Ishikawa (cell line): ENCODE measurements around the gene MAP1LC3B2.

Experiments used
- CEBPB ChIP-seq: IDR thresholded peaks from 2 replicates; pipeline ENCODE4 v1.6.1; 2012
- EGR1 ChIP-seq: IDR thresholded peaks from 2 replicates; pipeline ENCODE4 v1.6.1; 2012
- EP300 ChIP-seq: IDR thresholded peaks from 2 replicates; pipeline ENCODE4 v1.6.1; 2012; ENCODE audit warnings: borderline replicate concordance
- MAX ChIP-seq: IDR thresholded peaks from 2 replicates; pipeline ENCODE4 v1.6.1; 2012
- RAD21 ChIP-seq: IDR thresholded peaks from 2 replicates; pipeline ENCODE4 v1.6.1; 2012; ENCODE audit warnings: low read depth
- REST ChIP-seq: IDR thresholded peaks from 2 replicates; pipeline ENCODE4 v1.6.1; 2012; ENCODE audit warnings: low read depth, mild to moderate bottlenecking
- TAF1 ChIP-seq: IDR thresholded peaks from 2 replicates; pipeline ENCODE4 v1.6.1; 2012; ENCODE audit warnings: low read depth, mild to moderate bottlenecking
- TCF12 ChIP-seq: IDR thresholded peaks from 2 replicates; pipeline ENCODE4 v1.6.1; 2012; ENCODE audit warnings: low read depth
- USF1 ChIP-seq: IDR thresholded peaks from 2 replicates; pipeline ENCODE4 v1.6.1; 2012
- YY1 ChIP-seq: IDR thresholded peaks from 2 replicates; pipeline ENCODE4 v1.6.1; 2012; ENCODE audit warnings: low read depth
- ZBTB7A ChIP-seq: IDR thresholded peaks from 2 replicates; pipeline ENCODE4 v1.6.1; 2012; ENCODE audit warnings: low read depth

- TF ChIP-seq TCF12 (no peak), EGR1 (no peak), RAD21 (no peak), CEBPB (no peak), USF1 (no peak), REST (no peak), ZBTB7A (no peak), MAX (no peak), TAF1 (no peak), EP300 (no peak), YY1 (no peak)
Observed at GRCh38 chr12:116615141-116615861, 56.1 kb downstream of the MAP1LC3B2 start.
